IPS-NIHi7 (cell line): ENCODE measurements around the gene UBA5.

ENCODE experiments used
- DNase-seq: peaks from one replicate; pipeline ENCODE4 v3.0.0; 2012; ENCODE audit warnings: mixed read lengths; ENCODE audit errors: extremely low spot score

Gene UBA5

GRCh38 chr3:132720228-132720627, 60.1 kb downstream of the UBA5 start:
- DNase-seq: no peak

GRCh38 chr3:132721479-132722164, 61.5 kb downstream of the UBA5 start:
- peak; percentile 53 for DNase-seq

- peak; percentile 98 for DNase-seq
These were observed 62.3 kb downstream of the UBA5 start, which contains the start of gene NPHP3 for GRCh38 chr3:132722165-132723023. TSS of gene NPHP3 (minus strand) at chr3:132722409. CDS start at chr3:132722355, 54 bp downstream.

GRCh38 chr3:132723024-132723950, 63.2 kb downstream of the UBA5 start:
- no peak for DNase-seq

- peak; percentile 27 for DNase-seq
These were observed 66.3 kb downstream of the UBA5 start for GRCh38 chr3:132726341-132726823.
